HepG2 (cell line): ENCODE data around the gene DHX8. TPM values are rescaled to one million over a fixed set of nuclear protein-coding genes. Genes with fewer than 3 reads are reported as not detected.

Experiments used
- ATF7-NPFF ChIP-seq: sonication (generic); formaldehyde crosslinking; IDR thresholded peaks from 2 replicates; pipeline ENCODE4 v1.8.1; 2023; ENCODE audit warnings: mild to moderate bottlenecking, low read depth, missing genetic modification reagents, moderate library complexity
- BCL6 ChIP-seq: IDR thresholded peaks from 2 replicates; pipeline ENCODE4 v1.6.1; 2016; ENCODE audit warnings: missing genetic modification reagents, missing compliant biosample characterization
- DPF2 ChIP-seq: sonication (generic); formaldehyde crosslinking; IDR thresholded peaks from 2 replicates; pipeline ENCODE4 v1.4.0; 2020; ENCODE audit warnings: mild to moderate bottlenecking, low read depth, missing genetic modification reagents, borderline replicate concordance
- HMG20A ChIP-seq: IDR thresholded peaks from 2 replicates; pipeline ENCODE4 v1.6.1; 2016; ENCODE audit warnings: borderline replicate concordance
- MED13 ChIP-seq: sonication (generic); formaldehyde crosslinking; IDR thresholded peaks from 2 replicates; pipeline ENCODE4 v1.5.0; 2020; ENCODE audit warnings: missing genetic modification reagents
- PPARG ChIP-seq: conservative IDR thresholded peaks from 2 replicates; pipeline ENCODE4 v1.6.1; 2016; ENCODE audit warnings: missing biosample characterization, missing genetic modification reagents
- REL ChIP-seq: sonication (generic); formaldehyde crosslinking; conservative IDR thresholded peaks from 2 replicates; pipeline ENCODE4 v1.8.0; 2022; ENCODE audit warnings: mild to moderate bottlenecking, missing genetic modification reagents, moderate library complexity
- RORA ChIP-seq: sonication (generic); formaldehyde crosslinking; IDR thresholded peaks from 2 replicates; pipeline ENCODE4 v1.5.0; 2020; ENCODE audit warnings: mild to moderate bottlenecking, missing genetic modification reagents, moderate library complexity
- SP4 ChIP-seq: sonication (generic); formaldehyde crosslinking; IDR thresholded peaks from 2 replicates; pipeline ENCODE4 v1.8.1; 2023; ENCODE audit warnings: mild to moderate bottlenecking, missing genetic modification reagents
- TCF7 ChIP-seq: sonication (generic); IDR thresholded peaks from 2 replicates; pipeline ENCODE4 v1.6.1; 2016; ENCODE audit warnings: antibody characterized with exemption, low read depth
- TRIM24 ChIP-seq: sonication (generic); formaldehyde crosslinking; IDR thresholded peaks from 2 replicates; pipeline ENCODE4 v1.8.0; 2022; ENCODE audit warnings: mild to moderate bottlenecking, missing genetic modification reagents
- ZBTB44 ChIP-seq: sonication (generic); formaldehyde crosslinking; IDR thresholded peaks from 2 replicates; pipeline ENCODE4 v1.4.0; 2020; ENCODE audit warnings: missing genetic modification reagents
- ZBTB7B ChIP-seq: sonication (generic); formaldehyde crosslinking; IDR thresholded peaks from 2 replicates; pipeline ENCODE4 v1.4.0; 2020; ENCODE audit warnings: missing genetic modification reagents
- ZNF205 ChIP-seq: IDR thresholded peaks from 2 replicates; pipeline ENCODE4 v1.6.1; 2018; ENCODE audit warnings: missing biosample characterization, missing genetic modification reagents
- ZNF543 ChIP-seq: sonication (generic); formaldehyde crosslinking; IDR thresholded peaks from 2 replicates; pipeline ENCODE4 v1.4.0; 2020; ENCODE audit warnings: mild to moderate bottlenecking, missing genetic modification reagents
- ZNF629 ChIP-seq: sonication (generic); formaldehyde crosslinking; conservative IDR thresholded peaks from 2 replicates; pipeline ENCODE4 v1.5.0; 2020; ENCODE audit warnings: missing genetic modification reagents
- ZNF674 ChIP-seq: sonication (generic); formaldehyde crosslinking; IDR thresholded peaks from 2 replicates; pipeline ENCODE4 v1.5.0; 2020; ENCODE audit warnings: low read depth, mild to moderate bottlenecking, missing genetic modification reagents
- ZSCAN31 ChIP-seq: sonication (generic); formaldehyde crosslinking; IDR thresholded peaks from 2 replicates; pipeline ENCODE4 v1.5.0; 2020; ENCODE audit warnings: low read depth, mild to moderate bottlenecking, missing genetic modification reagents
- polyA plus RNA-seq, 8 experiments: library from polyadenylated mRNA; depleted of rRNA in 3 of 8; stranded (reverse) in 7 of 8; unstranded in 1 of 8; fragments of >200 nt; fragmentation: Illumina TruSeq in 4 of 8; extraction: Trizol in 4 of 8; gene quantifications; 2 replicates each; pipeline versions ENCODE4 v1.2.1 to v1.2.3, GENCODE V29; 2011 to 2016; ENCODE audit warnings: low read depth in 4 of 8, missing spikeins in 1 of 8, mixed read lengths in 1 of 8; ENCODE audit not compliant: insufficient read depth in 1 of 8
- total RNA-seq, 5 experiments: library from RNA; depleted of rRNA; stranded (reverse); fragments of >200 nt; fragmentation: Illumina TruSeq; extraction: Trizol; gene quantifications; 2 replicates each; pipeline ENCODE4 v1.2.3, GENCODE V29; 2016; ENCODE audit warnings: low read depth in 1 of 5
- TF ChIP-seq, protein P1 (sequence below): sonication (generic); formaldehyde crosslinking; IDR thresholded peaks from 2 replicates; pipeline ENCODE4 v1.8.0; 2022; ENCODE audit warnings: mild to moderate bottlenecking, missing genetic modification reagents; ENCODE audit not compliant: insufficient replicate concordance
- TF ChIP-seq, protein P2 (sequence below): sonication (generic); formaldehyde crosslinking; IDR thresholded peaks from 2 replicates; pipeline ENCODE4 v1.5.1; 2020; ENCODE audit warnings: mild to moderate bottlenecking, missing genetic modification reagents, moderate library complexity
- TF ChIP-seq, protein P3 (sequence below): IDR thresholded peaks from 2 replicates; pipeline ENCODE4 v1.6.1; 2016; ENCODE audit warnings: low read depth, control low read depth

DHX8 gene
- total and polyA plus RNA-seq, 2 of the 13 experiments (the other 11 are each of a cell fraction or from before 2014, with no cell fraction given), result 24.8 to 48.9 TPM

DNA sequence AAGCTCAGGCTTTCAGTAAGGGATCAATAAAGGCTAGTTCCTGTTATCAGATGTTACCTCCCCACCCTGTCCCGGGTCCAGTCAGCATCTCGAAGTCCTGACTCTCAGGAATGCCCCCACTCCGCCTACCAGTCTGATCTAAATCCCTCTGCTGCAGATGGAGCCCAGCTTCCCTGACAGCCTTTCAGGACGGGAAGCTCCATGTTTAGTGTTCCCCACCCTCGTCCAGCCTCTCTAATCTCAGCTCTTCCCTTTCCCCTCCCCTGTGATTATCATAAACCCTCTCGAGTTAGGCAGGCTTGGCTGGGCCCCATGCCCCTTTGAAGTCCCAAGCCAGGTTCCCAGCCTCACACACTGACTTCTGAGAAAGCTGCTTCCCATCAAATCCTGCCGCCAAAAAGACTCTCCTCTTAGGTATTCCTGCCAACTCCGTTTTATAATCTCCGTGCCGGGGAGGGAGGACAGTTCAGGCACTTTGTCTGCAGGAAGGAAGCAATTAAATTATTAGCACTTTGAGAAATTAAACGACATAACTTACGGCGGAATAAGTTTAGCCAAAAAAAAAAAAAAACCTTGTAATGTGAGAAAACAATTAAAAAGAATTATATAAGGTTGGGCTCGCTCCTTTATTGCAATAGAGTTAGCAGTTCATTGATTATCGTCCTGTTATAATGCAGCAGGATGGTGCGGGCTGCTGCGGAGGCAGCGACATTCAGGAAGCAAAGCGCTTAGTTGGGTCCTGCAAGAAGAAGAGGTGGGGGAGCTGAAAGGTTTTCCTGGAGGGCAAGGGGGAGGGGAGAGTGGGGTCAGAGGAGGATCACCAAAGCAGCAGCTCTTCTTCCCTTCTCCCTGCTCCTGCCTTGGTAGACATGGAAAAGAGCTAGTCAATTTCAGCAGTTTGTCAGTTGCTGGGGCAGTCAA, 79.2 kb downstream of the DHX8 start (continued):
- TF ChIP-seq, protein P1, sequence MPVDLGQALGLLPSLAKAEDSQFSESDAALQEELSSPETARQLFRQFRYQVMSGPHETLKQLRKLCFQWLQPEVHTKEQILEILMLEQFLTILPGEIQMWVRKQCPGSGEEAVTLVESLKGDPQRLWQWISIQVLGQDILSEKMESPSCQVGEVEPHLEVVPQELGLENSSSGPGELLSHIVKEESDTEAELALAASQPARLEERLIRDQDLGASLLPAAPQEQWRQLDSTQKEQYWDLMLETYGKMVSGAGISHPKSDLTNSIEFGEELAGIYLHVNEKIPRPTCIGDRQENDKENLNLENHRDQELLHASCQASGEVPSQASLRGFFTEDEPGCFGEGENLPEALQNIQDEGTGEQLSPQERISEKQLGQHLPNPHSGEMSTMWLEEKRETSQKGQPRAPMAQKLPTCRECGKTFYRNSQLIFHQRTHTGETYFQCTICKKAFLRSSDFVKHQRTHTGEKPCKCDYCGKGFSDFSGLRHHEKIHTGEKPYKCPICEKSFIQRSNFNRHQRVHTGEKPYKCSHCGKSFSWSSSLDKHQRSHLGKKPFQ (CRISPR knock-in tag), result no peak
- TF ChIP-seq REL (CRISPR knock-in tag) (no peak), MED13 (CRISPR knock-in tag) (0 out of 2 replicates have a peak, but pooled peaks have one; percentile 16), DPF2 (CRISPR knock-in tag) (no peak), ATF7-NPFF (CRISPR knock-in tag) (no peak), ZBTB44 (0 out of 2 replicates have a peak, but pooled peaks have one; percentile 39), RORA (CRISPR knock-in tag) (no peak), ZSCAN31 (CRISPR knock-in tag) (0 out of 2 replicates have a peak, but pooled peaks have one; percentile 51), SP4 (CRISPR knock-in tag) (no peak), BCL6 (no peak; the same call in 1 of the 2 replicates), ZNF674 (CRISPR knock-in tag) (no peak), ZNF543 (CRISPR knock-in tag) (no peak), ZNF629 (CRISPR knock-in tag) (no peak), ZNF205 (no peak), HMG20A (CRISPR knock-in tag) (no peak), PPARG (CRISPR knock-in tag) (0 out of 2 replicates have a peak, but pooled peaks have one; percentile 20), ZBTB7B (CRISPR knock-in tag) (no peak), TCF7 (peak; percentile 61; the same call in 1 of the 2 replicates), TRIM24 (CRISPR knock-in tag) (no peak)
- TF ChIP-seq, protein P2, sequence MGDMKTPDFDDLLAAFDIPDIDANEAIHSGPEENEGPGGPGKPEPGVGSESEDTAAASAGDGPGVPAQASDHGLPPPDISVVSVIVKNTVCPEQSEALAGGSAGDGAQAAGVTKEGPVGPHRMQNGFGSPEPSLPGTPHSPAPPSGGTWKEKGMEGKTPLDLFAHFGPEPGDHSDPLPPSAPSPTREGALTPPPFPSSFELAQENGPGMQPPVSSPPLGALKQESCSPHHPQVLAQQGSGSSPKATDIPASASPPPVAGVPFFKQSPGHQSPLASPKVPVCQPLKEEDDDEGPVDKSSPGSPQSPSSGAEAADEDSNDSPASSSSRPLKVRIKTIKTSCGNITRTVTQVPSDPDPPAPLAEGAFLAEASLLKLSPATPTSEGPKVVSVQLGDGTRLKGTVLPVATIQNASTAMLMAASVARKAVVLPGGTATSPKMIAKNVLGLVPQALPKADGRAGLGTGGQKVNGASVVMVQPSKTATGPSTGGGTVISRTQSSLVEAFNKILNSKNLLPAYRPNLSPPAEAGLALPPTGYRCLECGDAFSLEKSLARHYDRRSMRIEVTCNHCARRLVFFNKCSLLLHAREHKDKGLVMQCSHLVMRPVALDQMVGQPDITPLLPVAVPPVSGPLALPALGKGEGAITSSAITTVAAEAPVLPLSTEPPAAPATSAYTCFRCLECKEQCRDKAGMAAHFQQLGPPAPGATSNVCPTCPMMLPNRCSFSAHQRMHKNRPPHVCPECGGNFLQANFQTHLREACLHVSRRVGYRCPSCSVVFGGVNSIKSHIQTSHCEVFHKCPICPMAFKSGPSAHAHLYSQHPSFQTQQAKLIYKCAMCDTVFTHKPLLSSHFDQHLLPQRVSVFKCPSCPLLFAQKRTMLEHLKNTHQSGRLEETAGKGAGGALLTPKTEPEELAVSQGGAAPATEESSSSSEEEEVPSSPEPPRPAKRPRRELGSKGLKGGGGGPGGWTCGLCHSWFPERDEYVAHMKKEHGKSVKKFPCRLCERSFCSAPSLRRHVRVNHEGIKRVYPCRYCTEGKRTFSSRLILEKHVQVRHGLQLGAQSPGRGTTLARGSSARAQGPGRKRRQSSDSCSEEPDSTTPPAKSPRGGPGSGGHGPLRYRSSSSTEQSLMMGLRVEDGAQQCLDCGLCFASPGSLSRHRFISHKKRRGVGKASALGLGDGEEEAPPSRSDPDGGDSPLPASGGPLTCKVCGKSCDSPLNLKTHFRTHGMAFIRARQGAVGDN (CRISPR knock-in tag), result peak; percentile 24; the same call in 1 of the 2 replicates
- TF ChIP-seq, protein P3, sequence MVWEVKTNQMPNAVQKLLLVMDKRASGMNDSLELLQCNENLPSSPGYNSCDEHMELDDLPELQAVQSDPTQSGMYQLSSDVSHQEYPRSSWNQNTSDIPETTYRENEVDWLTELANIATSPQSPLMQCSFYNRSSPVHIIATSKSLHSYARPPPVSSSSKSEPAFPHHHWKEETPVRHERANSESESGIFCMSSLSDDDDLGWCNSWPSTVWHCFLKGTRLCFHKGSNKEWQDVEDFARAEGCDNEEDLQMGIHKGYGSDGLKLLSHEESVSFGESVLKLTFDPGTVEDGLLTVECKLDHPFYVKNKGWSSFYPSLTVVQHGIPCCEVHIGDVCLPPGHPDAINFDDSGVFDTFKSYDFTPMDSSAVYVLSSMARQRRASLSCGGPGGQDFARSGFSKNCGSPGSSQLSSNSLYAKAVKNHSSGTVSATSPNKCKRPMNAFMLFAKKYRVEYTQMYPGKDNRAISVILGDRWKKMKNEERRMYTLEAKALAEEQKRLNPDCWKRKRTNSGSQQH (CRISPR knock-in tag), result no peak
